GM19193 (cell line): Measurements from ENCODE around the gene PLD3.

Experiments used
- POLR2A ChIP-seq: IDR thresholded peaks from 4 replicates; pipeline ENCODE4 v1.6.1; 2011; ENCODE audit not compliant: insufficient read depth, insufficient read length; ENCODE audit errors: extremely low read depth

Gene PLD3

GRCh38 chr19:40321566-40322270, 26.8 kb upstream of the PLD3 start:
- no peak for TF ChIP-seq POLR2A

GRCh38 chr19:40322271-40322610, 26.3 kb upstream of the PLD3 start:
- no peak for TF ChIP-seq POLR2A

- TF ChIP-seq POLR2A = no peak
These were observed 25.4 kb upstream of the PLD3 start for GRCh38 chr19:40322951-40323615.

GRCh38 chr19:40323705-40324104, 24.8 kb upstream of the PLD3 start:
- no peak for TF ChIP-seq POLR2A

GRCh38 chr19:40326201-40326600, 22.3 kb upstream of the PLD3 start:
- no peak for TF ChIP-seq POLR2A

- no peak for TF ChIP-seq POLR2A
These were observed 17.4 kb upstream of the PLD3 start for GRCh38 chr19:40331052-40331451.

GRCh38 chr19:40332669-40333068, 15.8 kb upstream of the PLD3 start:
- TF ChIP-seq POLR2A = no peak

GRCh38 chr19:40335101-40335500, 13.4 kb upstream of the PLD3 start:
- TF ChIP-seq POLR2A = no peak

GRCh38 chr19:40335855-40336600, 12.5 kb upstream of the PLD3 start:
- TF ChIP-seq POLR2A = no peak

GRCh38 chr19:40336601-40336900, 11.9 kb upstream of the PLD3 start:
- TF ChIP-seq POLR2A = no peak

GRCh38 chr19:40337107-40337506, 11.4 kb upstream of the PLD3 start:
- TF ChIP-seq POLR2A = no peak

GRCh38 chr19:40337594-40337993, 10.9 kb upstream of the PLD3 start:
- TF ChIP-seq POLR2A = no peak

- TF ChIP-seq POLR2A = no peak
These were observed 9.3 kb upstream of the PLD3 start for GRCh38 chr19:40339018-40339728.

GRCh38 chr19:40341601-40342482, 6.7 kb upstream of the PLD3 start:
- no peak for TF ChIP-seq POLR2A
